Ecto neural progenitor cell (in vitro differentiated cells): ENCODE results near the gene DYRK2.
"Not testable (repeated sequence)": the region's sequence is repeated elsewhere in the genome, so short reads cannot be mapped to it uniquely, and the experiment has no call there.

Experiments
- DNase-seq: peaks from one replicate; pipeline ENCODE4 v3.0.0-alpha.2; 2018; ENCODE audit warnings: low spot score

The DYRK2 gene

DNA sequence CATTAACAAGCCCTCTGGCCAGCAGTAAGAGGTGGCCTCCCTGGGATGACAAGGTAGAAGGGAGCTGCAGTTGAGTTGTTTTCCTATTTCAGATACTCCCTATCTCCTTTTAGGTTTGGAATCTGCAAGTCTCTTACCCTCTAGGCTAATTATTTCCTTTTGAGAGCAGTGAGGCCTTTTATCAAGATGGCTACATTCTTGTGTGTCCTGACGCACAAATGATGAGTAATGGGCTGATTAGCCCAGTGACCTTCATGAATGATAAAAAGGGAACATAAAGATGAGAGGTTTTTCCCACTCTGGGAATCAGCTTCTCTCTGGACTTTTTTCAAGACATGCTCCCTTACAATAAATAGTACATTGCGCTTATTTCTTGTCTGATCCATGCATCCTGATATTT lies 22.9 kb downstream of the DYRK2 start:
- DNase-seq: no peak

GRCh38 chr12:67671892-67672291 lies 23.3 kb downstream of the DYRK2 start:
- DNase-seq: no peak

GRCh38 chr12:67672507-67672906 lies 24.0 kb downstream of the DYRK2 start:
- DNase-seq: not testable (repeated sequence)

DNA sequence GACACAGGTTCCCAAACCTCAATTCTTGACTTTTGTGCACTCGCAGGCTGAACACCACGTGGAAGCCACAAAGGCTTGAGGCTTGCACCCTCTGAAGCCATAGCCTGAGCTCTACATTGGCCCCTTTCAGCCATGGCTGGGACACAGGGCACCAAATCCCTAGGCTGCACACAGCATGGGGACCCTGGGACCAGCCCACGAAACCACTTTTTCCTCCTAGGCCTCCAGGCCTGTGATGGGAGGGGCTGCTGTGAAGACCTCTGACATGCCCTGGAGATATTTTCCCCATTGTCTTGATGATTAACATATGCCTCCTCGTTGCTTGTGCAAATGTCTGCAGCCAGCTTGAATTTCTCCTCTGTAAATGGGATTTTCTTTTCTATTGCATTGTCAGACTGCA lies 25.0 kb downstream of the DYRK2 start:
- DNase-seq: not testable (repeated sequence)

- DNase-seq: no peak
Measured at GRCh38 chr12:67674417-67674816, 25.9 kb downstream of the DYRK2 start.

DNA sequence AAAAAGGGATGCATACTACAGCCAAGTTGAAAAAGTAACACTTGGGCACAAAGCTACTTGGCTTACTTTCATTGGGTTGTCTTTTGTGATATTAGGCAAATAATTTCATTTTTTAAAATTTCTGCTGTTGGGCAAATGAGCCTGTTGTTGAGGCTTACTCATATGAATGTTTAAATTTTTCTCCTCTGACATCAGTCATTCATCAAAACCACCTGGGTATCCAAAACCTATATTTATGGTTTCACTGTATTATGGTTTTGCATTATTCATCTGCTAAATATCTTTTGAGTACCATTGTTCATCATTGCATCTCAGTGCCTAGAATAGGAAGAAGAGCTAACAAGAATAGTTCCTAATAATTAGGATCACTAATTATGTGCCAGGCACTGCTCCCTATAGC lies 28.1 kb downstream of the DYRK2 start:
- no peak for DNase-seq

GRCh38 chr12:67677166-67677565 lies 28.6 kb downstream of the DYRK2 start:
- no peak for DNase-seq

DNA sequence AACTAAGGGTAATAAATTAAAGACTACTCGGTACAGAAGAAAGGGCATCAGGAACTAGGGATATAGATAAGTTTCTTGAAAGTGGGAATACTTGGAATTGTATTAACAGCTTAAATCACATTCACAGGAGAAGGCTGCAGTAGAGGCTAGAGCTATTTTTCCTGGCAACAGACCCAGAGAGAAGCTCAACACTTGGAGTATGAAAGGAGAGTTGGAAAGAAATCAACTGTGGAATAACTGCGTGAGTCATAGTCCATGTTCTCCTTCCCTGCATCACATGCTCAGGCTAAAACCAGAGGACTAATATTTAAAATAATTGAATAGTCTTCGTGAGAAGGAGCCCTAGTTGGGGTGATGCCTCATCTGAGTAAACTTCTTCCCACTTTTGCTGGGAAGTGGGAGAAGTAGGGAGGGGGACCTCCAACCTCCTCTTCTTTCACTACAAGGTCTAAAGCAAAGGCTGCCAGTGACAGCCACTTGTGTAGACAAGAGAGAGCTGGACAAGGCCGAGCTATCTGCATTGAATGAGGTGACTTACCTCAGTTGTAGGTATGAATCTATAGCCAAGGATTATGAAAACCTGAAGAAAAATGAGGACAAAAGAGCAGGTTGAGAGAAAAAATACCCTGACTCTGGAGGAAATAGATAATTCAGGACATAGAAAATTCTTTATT lies 32.7 kb downstream of the DYRK2 start:
- DNase-seq: no peak

DNA sequence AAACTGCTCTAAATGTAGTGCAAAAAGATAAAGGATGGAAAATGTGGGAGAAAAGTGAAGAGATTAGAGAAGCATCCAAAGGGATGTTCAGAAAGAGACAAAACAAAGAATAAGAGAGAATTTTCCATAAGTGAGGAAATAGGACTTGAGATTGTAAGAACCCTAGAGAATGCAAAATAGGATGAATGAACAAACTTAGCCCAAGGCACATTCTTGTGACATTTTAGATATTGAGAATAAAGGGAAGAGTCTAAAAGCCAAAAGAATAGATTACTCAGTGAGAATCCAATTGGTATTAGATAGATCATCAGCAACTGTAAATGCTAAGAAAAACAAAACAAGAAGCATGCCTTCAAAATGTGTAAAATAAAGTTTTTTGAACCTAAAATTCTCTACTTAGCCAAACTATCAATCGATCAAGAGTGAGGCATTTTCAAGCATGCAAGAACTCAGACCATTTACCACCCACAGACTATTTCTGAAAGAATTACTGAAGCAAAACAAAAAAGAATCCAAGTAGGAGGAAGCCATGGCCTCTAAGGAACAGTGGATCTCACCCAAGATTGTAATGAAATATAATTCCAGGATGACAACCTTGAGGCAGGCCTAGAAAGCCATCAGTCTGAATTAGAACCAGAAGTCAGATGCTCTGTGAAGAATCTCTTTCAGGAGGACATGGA lies 33.5 kb downstream of the DYRK2 start:
- DNase-seq: no peak

- DNase-seq: no peak
Measured at GRCh38 chr12:67689385-67689784, 40.8 kb downstream of the DYRK2 start.

GRCh38 chr12:67690656-67691055 lies 42.1 kb downstream of the DYRK2 start:
- DNase-seq: no peak

DNA sequence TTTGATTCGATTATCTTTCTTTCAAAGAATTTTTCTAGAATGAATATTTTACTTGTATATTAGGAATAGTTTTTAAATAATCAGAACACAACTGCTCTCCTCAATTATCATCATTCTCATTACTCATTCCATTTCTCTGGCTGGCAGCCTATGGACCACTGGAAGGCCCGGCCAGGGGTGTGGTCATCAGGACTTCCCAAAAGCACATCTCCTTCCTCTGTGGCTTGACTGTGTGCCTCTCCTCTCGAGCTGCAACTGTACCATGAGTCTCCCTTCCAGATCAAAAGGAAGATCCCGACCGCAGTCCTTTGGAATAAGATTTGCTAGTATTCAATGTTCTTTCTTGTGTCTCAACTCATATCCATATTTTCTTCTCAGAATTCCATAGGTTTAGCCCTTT lies 42.7 kb downstream of the DYRK2 start:
- DNase-seq: no peak

DNA sequence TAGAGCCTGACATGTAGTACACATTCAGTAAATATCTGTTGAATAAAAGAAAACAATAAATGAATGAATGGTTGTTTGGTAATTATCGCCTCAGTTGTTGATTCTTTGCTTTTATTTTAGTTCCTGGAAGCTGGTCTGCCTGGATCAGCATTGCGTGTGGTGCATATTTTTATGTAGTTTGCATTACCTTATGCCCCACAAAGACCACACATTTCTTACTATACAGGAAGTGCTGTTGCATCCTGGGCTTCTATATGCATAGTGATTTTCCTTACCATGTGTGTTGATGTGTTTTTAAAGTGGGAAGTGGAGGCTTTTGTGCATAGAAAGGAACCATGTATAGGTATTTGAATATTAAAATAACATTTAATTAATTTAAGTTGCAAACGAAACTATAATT lies 43.6 kb downstream of the DYRK2 start:
- DNase-seq: no peak

- no peak for DNase-seq
Measured at GRCh38 chr12:67692966-67693365, 44.4 kb downstream of the DYRK2 start.

- DNase-seq: no peak
Measured at GRCh38 chr12:67693894-67694293, 45.3 kb downstream of the DYRK2 start.

DNA sequence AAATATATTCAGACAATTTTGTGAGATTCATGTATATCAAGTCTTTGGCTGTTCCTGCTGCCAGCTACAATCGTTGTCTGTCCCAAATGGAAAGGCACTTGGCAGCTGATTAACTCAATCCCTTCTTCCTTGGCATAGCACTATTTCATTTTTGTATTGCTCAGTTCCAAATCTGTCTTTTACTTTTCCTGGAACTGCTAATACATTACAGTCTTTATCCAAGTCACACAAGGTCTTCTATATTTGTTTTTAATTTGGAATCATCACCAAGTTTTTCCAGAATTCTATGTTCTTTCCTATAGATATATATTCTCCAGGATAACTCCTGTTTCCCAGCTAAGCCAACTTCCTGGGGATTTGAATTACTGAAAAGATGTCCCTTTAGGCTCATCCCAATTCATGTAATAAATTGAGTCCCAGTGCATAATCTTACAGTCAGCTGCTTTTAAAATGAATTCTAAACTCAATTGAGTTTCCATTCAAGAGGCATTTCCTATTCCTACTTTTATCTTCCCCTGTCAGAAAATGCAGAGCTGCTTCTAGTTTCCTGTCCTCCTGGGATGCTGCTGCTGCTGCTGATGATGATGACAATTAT lies 45.9 kb downstream of the DYRK2 start:
- no peak for DNase-seq

DNA sequence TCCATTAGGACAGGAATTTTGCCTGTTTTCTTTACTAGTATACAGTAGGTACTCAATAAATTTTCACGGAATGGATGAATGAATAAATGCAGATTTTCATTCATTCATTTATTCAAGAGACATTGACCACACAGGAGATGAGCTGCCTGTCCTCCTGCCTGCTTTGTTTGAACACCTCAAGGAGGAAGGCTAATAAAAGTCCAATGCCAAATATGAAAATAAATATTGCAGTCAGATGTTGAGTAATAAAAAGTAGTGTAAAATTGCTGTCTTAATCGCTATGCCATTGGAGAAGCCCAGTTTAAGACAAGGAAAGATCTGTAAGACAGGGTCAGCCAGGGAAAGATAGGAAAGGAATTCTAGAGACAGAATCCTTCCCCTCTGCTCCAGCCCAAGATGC lies 47.4 kb downstream of the DYRK2 start:
- DNase-seq: no peak

GRCh38 chr12:67697443-67697842 lies 48.9 kb downstream of the DYRK2 start:
- DNase-seq: no peak

DNA sequence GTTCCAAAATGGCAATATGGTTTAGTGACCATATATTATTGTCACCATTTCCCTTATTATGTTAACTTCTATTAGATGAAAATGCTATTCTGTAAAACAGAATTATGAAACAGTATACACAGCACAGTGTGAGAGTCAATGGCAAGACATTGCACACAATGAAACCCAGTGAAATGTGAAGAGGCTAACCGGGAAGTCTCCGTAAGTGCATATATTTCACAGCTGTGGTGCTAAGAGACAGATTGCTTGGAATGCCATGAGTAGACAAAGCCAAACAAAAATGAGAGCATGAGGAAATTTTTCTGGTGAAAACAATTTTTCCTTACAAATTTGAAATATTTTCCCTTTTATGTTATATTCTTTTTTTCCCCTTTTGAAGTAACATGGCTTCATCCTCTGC lies 49.4 kb downstream of the DYRK2 start:
- DNase-seq: no peak

DNA sequence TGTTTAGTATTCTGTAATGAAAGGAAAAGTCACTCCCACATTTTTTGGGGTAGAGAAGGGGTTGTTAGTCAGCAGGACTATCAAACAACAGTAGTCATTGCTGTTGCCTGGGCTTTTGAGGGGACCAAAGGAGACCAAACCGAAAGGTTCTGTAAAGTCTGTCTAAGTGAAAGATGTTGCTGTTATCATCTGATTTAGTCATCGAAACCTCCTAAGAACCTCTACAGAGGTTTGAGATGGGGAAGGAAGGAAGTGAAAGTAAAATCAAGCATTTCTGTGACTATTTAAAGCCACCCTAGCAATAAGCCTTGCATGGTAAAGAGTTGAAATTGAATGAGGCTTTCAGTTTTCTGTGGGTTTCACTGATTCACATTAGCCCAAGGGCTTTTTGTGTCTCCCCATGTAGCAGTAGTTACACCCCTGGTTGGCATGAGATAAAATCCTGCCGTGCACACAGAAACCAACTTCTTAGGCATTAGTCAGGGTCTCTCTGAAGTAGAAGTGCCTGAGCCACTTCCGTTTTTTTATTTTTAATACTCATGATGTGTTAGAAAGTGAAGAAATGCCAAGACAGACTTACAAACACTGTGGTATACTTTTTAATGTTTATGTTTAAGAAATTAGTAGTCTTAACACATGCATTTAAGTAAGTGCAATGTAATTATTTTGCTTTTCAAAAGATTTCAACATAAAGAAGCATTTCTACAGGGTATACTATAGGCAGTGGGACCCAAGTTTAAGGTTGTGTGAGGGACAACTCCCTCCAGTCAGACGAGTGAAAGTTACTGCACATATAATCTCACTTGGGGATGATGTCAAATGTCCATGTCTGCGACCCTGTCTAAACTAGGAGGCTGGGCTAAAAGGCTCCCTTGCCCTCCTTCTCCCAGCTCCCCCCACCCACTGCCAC lies 50.4 kb downstream of the DYRK2 start:
- no peak for DNase-seq

GRCh38 chr12:67701121-67701520 lies 52.6 kb downstream of the DYRK2 start:
- no peak for DNase-seq

- no peak for DNase-seq
Measured at GRCh38 chr12:67702136-67702535, 53.6 kb downstream of the DYRK2 start.

GRCh38 chr12:67704071-67704470 lies 55.5 kb downstream of the DYRK2 start:
- no peak for DNase-seq
